Vagina (tissue), 2 donors: Measurements from ENCODE around the gene NT5DC4.

Source experiments
- POLR2A ChIP-seq, 2 donors: fragments of 450-650 bp; IDR thresholded peaks; one replicate each; pipeline ENCODE4 v1.6.1; 2017; ENCODE audit warnings: antibody characterized with exemption in 2 of 2, mild to moderate bottlenecking in 2 of 2, moderate library complexity in 2 of 2
- POLR2AphosphoS5 ChIP-seq, 2 donors: sonication (generic); formaldehyde crosslinking; IDR thresholded peaks; one replicate each; pipeline ENCODE4 v1.9.0; 2017; ENCODE audit warnings: antibody characterized with exemption in 2 of 2, mild to moderate bottlenecking in 2 of 2, low read depth in 1 of 2; ENCODE audit not compliant: insufficient read depth in 1 of 2
- TF ChIP-seq, protein P1 (sequence below), 3 experiments: fragments of 450-650 bp in 2 of 3; fragments of 200-600 bp in 1 of 3; sonication (generic) in 1 of 3; IDR thresholded peaks; one replicate each; pipeline ENCODE4 v1.5.1; 2017 to 2019; ENCODE audit warnings: antibody characterized with exemption in 3 of 3, mild to moderate bottlenecking in 2 of 3, moderate library complexity in 2 of 3

DNA sequence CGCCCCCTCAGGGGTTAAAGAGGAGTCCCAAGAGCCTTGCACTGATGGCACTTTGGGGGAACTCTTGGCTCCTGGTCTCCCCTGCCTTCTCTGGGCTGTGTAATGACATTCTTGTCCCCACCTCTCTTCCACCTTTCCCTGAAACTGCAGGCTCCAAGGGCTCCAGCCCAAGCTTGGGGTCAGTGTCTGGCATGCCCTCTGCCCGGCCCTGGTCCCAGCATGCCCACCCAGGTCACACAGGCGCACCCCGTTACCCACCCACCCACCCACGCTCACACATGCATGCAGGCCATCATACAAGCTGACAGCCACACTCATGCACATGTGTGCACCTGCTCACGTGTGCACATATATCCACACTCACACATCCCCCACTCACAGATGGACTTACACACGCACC lies 6.9 kb upstream of the NT5DC4 start:
- TF ChIP-seq, protein P1, sequence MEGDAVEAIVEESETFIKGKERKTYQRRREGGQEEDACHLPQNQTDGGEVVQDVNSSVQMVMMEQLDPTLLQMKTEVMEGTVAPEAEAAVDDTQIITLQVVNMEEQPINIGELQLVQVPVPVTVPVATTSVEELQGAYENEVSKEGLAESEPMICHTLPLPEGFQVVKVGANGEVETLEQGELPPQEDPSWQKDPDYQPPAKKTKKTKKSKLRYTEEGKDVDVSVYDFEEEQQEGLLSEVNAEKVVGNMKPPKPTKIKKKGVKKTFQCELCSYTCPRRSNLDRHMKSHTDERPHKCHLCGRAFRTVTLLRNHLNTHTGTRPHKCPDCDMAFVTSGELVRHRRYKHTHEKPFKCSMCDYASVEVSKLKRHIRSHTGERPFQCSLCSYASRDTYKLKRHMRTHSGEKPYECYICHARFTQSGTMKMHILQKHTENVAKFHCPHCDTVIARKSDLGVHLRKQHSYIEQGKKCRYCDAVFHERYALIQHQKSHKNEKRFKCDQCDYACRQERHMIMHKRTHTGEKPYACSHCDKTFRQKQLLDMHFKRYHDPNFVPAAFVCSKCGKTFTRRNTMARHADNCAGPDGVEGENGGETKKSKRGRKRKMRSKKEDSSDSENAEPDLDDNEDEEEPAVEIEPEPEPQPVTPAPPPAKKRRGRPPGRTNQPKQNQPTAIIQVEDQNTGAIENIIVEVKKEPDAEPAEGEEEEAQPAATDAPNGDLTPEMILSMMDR (IDR thresholded peaks at IDR 0.05): no peak
- TF ChIP-seq POLR2A (IDR thresholded peaks at IDR 0.05) (no peak), POLR2AphosphoS5 (IDR thresholded peaks at IDR 0.05; ENCODE audit: insufficient read depth in 1 of 2, low read depth in 1 of 2) (no peak)
